ENCODE measurements around the gene DMC1. TPM values are rescaled to one million over a fixed set of nuclear protein-coding genes. Genes with fewer than 3 reads are reported as not detected.

DMC1 gene
- total and polyA plus RNA-seq, 2 of the 13 experiments (the other 11 are each of a cell fraction or from before 2014, with no cell fraction given), result 0.82 TPM; not detected in 1

- Histone ChIP-seq H3K4me3 (replicated peaks in 1 of 3; ENCODE audit: insufficient read depth in 1 of 3, low read depth in 2 of 3, low read length in 3 of 3) (no peak overlapping the region), H2AFZ (ENCODE audit: low read length) (no peak overlapping the region), H3K4me1 (ENCODE audit: insufficient read depth, low read length) (no peaks in the 10 kb centered on the region), H3K79me2 (ENCODE audit: insufficient read depth, low read length) (no peaks in the 10 kb centered on the region), H3K9me3 (ENCODE audit: low read length) (no peaks in the 10 kb centered on the region), H4K20me1 (ENCODE audit: insufficient read depth, low read length) (no peaks in the 10 kb centered on the region), H3K36me3 (replicated peaks in 1 of 2; ENCODE audit: control insufficient read depth in 1 of 2, insufficient read depth in 2 of 2, low read length in 2 of 2) (no peaks in the 10 kb centered on the region), H3K4me2 (ENCODE audit: low read depth, low read length) (no peak overlapping the region), H3K27me3 (ENCODE audit: control insufficient read depth in 1 of 2, insufficient read depth in 2 of 2, low read length in 2 of 2) (no peaks in the 10 kb centered on the region; a peak in 1 of 5 replicates), H3K9ac (ENCODE audit: insufficient read depth, low read depth, low read length) (no peak overlapping the region), H3K27ac (ENCODE audit: extremely low read length, insufficient read depth, low read length) (no peak overlapping the region)
- FAIRE-seq (no peak), ATAC-seq (no peak), DNase-seq (ENCODE audit: low spot score) (no peak)
- in situ Hi-C loops (cut with HindIII; ENCODE audit: extremely low pct_ligation_motif_present, low pct_unique_long_range_greater_than_20kb), result no loop called here
- 90% methylated on average over 6 of the region's 10 CpGs for WGBS (ENCODE audit: low lambda C conversion rate)
- intact Hi-C loops (cut with micrococcal nuclease; ENCODE audit: unreplicated experiment), result no loop called here
- CTCF ChIA-PET (ENCODE audit: low intra/inter-chr PET ratio, low total read pairs), result no interaction called here
- TF ChIP-seq, protein P1, sequence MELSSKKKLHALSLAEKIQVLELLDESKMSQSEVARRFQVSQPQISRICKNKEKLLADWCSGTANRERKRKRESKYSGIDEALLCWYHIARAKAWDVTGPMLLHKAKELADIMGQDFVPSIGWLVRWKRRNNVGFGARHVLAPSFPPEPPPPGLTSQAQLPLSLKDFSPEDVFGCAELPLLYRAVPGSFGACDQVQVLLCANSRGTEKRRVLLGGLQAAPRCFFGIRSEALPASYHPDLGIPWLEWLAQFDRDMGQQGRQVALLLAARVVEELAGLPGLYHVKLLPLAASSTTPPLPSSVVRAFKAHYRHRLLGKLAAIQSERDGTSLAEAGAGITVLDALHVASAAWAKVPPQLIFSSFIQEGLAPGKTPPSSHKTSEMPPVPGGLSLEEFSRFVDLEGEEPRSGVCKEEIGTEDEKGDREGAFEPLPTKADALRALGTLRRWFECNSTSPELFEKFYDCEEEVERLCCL (CRISPR knock-in tag; IDR thresholded peaks at IDR 0.05; ENCODE audit: borderline replicate concordance), result no peak
- TF ChIP-seq NR2C2 (CRISPR knock-in tag; IDR thresholded peaks at IDR 0.05; ENCODE audit: borderline replicate concordance) (no peak), TCF7L2 (IDR thresholded peaks at IDR 0.05; ENCODE audit: low read depth, low read length) (no peak), STAG1 (CRISPR knock-in tag; IDR thresholded peaks at IDR 0.05) (no peak), STAT5B (CRISPR knock-in tag; IDR thresholded peaks at IDR 0.05) (no peak)
- TF ChIP-seq, protein P2, sequence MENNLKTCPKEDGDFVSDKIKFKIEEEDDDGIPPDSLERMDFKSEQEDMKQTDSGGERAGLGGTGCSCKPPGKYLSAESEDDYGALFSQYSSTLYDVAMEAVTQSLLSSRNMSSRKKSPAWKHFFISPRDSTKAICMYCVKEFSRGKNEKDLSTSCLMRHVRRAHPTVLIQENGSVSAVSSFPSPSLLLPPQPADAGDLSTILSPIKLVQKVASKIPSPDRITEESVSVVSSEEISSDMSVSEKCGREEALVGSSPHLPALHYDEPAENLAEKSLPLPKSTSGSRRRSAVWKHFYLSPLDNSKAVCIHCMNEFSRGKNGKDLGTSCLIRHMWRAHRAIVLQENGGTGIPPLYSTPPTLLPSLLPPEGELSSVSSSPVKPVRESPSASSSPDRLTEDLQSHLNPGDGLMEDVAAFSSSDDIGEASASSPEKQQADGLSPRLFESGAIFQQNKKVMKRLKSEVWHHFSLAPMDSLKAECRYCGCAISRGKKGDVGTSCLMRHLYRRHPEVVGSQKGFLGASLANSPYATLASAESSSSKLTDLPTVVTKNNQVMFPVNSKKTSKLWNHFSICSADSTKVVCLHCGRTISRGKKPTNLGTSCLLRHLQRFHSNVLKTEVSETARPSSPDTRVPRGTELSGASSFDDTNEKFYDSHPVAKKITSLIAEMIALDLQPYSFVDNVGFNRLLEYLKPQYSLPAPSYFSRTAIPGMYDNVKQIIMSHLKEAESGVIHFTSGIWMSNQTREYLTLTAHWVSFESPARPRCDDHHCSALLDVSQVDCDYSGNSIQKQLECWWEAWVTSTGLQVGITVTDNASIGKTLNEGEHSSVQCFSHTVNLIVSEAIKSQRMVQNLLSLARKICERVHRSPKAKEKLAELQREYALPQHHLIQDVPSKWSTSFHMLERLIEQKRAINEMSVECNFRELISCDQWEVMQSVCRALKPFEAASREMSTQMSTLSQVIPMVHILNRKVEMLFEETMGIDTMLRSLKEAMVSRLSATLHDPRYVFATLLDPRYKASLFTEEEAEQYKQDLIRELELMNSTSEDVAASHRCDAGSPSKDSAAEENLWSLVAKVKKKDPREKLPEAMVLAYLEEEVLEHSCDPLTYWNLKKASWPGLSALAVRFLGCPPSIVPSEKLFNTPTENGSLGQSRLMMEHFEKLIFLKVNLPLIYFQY (CRISPR knock-in tag; IDR thresholded peaks at IDR 0.05; ENCODE audit: borderline replicate concordance), result no peak
- BruUV-seq (replicated peaks), result no TSS peak
- POLR2A ChIA-PET, result no interaction called here
Measured at GRCh38 chr22:38599466-38599865, 29.5 kb upstream of the DMC1 start.
